Measurements from ENCODE around the gene DEAF1.

- TF ChIP-seq TAF1 (IDR thresholded peaks at IDR 0.05; ENCODE audit: low read depth, low read length) (no peak), POLR2A (IDR thresholded peaks at IDR 0.05; ENCODE audit: low read depth, low read length) (no peak), POLR2AphosphoS5 (IDR thresholded peaks at IDR 0.05; ENCODE audit: low read depth, low read length) (no peak), SPI1 (IDR thresholded peaks at IDR 0.05; ENCODE audit: low read depth, low read length) (no peak), PAX5 (IDR thresholded peaks at IDR 0.05; ENCODE audit: insufficient read depth, low read length, severe bottlenecking) (no peak)
Measured at GRCh38 chr11:656866-657265, 38.2 kb downstream of the DEAF1 start.
